GM15510 (cell line): ENCODE measurements around the gene HOXA9.

Experiments used
- POLR2A ChIP-seq: IDR thresholded peaks from 3 replicates; pipeline ENCODE4 v1.6.1; 2011; ENCODE audit warnings: borderline replicate concordance; ENCODE audit not compliant: insufficient read length; ENCODE audit errors: extremely low read depth

The HOXA9 gene

GRCh38 chr7:27159266-27160144, 5.8 kb downstream of the HOXA9 start:
- no peak for TF ChIP-seq POLR2A

DNA sequence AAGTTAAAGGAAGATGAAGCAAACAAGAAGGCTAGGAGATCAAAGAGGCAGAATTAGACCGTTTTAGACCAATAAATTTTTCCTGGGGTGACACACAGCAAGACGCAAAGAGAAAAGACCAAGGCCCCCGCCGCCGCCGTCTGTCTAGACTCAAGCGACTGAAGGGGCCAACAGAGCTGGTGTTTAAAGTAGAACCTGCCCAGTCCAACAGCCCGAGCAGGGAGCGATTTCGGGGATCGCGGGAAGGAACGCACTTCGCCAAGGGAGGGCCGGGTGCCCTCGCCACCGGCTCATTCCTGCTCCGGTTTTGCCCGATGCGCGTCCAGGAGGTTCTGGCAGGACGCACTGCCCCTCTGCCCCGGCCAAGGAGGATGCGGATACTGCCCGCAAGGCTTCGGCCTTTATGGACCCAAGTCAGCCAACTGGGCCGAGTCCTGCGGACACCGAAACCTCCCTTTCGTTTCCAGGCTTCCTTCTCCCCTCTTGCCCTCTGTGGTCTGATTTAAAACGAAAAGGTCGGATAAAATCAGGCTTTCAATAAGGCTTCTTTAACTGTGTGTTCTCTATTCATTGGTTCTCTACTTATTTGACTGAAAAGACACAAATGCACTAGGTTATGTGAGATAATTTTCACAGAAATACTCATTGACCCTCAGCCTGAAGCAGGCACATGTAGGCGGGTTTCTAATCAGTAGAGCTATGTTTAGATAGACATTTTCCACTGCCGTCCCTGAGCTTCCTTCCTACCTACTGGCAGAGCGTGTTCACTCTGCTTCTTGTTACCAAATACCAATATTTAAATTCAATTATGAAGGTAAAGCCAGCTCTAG, 6.7 kb downstream of the HOXA9 start:
- no peak for TF ChIP-seq POLR2A

DNA sequence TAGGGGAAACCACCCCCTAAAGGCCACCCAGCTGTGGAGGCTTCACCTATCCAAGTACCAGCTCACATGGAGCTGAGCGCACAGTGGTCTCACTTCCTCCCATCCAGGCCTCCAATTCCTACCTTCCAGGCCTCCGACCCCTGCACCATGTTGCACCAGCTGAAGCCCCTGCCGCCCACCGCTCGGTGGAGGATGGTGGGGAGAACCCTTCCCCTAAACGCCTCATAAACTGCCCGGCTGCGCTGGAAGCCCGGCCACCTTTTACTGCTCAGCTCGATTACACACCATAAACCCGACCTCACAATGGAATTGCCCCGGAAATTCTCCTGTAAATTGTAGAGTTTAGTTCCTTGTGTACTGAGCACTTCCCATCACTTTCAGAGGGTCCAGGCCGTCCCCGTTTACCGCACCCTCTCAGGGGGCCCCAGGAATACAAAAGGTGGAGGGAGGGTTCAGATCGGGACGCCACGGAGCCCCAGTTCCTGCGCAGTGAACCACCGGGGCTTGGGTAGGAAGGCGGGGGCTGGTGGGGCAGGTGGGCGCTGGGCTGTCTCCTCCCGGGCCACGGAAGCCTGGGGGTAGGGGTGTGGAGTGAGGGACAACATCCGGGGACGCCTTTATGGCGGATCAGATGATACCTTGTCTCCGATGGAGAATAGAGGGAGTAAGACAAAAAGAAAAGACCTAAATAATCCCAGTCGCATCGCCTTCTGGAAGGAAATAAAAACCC, 7.5 kb downstream of the HOXA9 start:
- no peak for TF ChIP-seq POLR2A

- no peak for TF ChIP-seq POLR2A
Observed at GRCh38 chr7:27156916-27157701, 8.2 kb downstream of the HOXA9 start.

DNA sequence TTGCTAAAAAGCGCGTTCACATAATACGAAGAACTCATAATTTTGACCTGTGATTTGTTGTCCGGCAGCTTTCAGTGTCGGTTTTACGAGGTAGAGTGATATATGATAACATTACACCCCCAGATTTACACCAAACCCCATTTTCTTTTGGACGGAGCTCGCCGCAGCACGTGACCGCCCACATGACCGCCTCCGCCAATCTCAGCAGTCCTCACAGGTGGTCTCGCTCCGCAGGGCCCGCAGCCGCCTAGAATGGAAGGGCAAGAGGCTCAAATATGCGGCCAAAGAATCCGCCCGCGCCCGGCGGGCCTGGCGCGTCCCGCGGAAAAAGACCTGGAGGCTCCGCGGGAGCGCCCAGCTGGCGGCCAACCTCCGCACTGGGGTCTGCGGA, 8.8 kb downstream of the HOXA9 start, which contains the start of gene HOXA7:
TSS of gene HOXA7 (minus strand) at position 168 of the 391 bp plus-strand sequence. CDS start at position 38, 130 bp downstream.
- no peak for TF ChIP-seq POLR2A

- no peak for TF ChIP-seq POLR2A
Observed at GRCh38 chr7:27155816-27156507, 9.4 kb downstream of the HOXA9 start.

DNA sequence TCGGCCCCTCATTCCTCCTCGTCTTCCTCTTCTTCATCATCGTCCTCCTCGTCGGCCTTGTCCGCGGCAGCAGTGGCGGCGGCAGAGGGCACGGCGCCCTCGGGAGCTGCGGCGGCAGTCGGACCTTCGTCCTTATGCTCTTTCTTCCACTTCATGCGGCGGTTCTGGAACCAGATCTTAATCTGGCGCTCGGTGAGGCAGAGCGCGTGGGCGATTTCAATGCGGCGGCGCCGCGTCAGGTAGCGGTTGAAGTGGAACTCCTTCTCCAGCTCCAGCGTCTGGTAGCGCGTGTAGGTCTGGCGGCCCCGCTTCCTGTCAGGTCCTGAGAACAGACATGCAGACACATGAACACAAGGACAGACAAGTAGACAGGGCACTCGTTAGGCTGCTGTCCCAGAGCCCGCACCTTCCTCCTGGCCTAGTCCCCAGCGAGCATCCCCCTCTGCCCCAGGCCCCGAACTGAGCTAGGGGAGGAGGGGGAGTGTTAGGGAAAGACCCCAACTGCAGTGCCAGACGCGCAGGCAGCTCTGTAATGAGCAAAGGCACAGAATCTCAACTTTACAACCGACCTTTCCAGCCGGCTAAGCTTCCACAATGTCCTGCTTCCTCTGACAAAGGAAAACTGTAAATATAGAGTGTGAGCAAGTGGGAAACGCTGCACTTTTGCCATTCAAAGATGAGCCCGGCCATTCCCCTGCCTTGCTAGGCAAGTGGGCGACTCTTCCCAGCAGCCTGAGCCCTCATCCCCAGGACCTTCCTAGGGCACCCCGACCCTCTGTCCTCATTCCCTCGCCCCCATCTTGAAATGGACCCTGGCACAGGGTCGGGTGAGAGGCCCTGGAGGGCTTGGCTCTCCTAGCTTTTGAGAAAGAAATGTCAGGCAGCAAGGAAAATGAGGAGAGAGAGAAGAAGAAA, 10.2 kb downstream of the HOXA9 start:
- TF ChIP-seq POLR2A: no peak

- TF ChIP-seq POLR2A: no peak
Observed at GRCh38 chr7:27154369-27154768, 11.0 kb downstream of the HOXA9 start.

DNA sequence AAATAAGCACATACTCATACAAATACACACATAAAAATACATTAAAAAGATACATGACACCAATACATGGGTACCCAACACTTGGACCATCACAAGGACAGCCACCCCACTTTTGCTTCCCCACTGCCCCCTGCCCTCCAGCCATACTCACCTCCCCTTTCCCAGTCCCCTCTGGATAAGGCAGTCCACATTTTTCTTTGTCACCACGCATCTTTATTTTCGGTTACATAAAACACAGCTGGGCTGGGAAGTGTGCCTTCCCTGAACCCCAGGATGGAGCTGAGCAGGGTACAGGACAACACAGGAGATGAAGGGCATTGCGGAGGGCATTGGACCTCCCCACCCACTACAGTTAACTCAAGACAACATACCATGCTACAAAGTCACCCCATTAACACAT, 11.8 kb downstream of the HOXA9 start:
- no peak for TF ChIP-seq POLR2A

- TF ChIP-seq POLR2A: no peak
Observed at GRCh38 chr7:27152816-27153442, 12.4 kb downstream of the HOXA9 start.

- no peak for TF ChIP-seq POLR2A
Observed at GRCh38 chr7:27151931-27152815, 13.2 kb downstream of the HOXA9 start, which contains the start of gene HOXA3. Gene HOXA3 (minus strand): TSS chr7:27152583. CDS start chr7:27110640, 41,943 bp downstream.
